GM23338 (cell line): Measurements from ENCODE around the gene IL19. TPM values are rescaled to one million over a fixed set of nuclear protein-coding genes. Genes with fewer than 3 reads are reported as not detected.

ENCODE experiments used
- ATAC-seq: fragments of 200-7000 bp; cut with Tn5 transposase; 3 replicates; pipeline ENCODE4 v1.9.1; 2020
- DNase-seq: peaks from one replicate; pipeline ENCODE4 v3.0.0-alpha.2; 2015; ENCODE audit warnings: low spot score
- H2AFZ ChIP-seq: fragments of 200-600 bp; sonication (generic); 2 replicates; pipeline ENCODE4 v1.8.0; 2016; ENCODE audit warnings: antibody characterized with exemption, mild to moderate bottlenecking, moderate library complexity
- H3F3A ChIP-seq: fragments of 200-600 bp; sonication (generic); replicated peaks from 2 replicates; pipeline ENCODE4 v1.8.0; 2017; ENCODE audit warnings: antibody characterized with exemption, mixed run types, low read depth
- H3K27ac ChIP-seq: fragments of 200-600 bp; sonication (generic); 2 replicates; pipeline ENCODE4 v1.6.1; 2016; ENCODE audit warnings: low read depth
- H3K27me3 ChIP-seq: fragments of 200-600 bp; sonication (generic); 2 replicates; pipeline ENCODE4 v1.8.0; 2016; ENCODE audit warnings: mild to moderate bottlenecking, mixed run types, moderate library complexity; ENCODE audit not compliant: insufficient read depth
- H3K36me3 ChIP-seq: fragments of 200-600 bp; sonication (generic); 2 replicates; pipeline ENCODE4 v1.8.0; 2016; ENCODE audit warnings: mild to moderate bottlenecking; ENCODE audit not compliant: insufficient read depth
- H3K4me1 ChIP-seq: fragments of 200-600 bp; sonication (generic); 2 replicates; pipeline ENCODE4 v1.8.0; 2016; ENCODE audit warnings: mild to moderate bottlenecking, moderate library complexity; ENCODE audit not compliant: insufficient read depth
- H3K4me2 ChIP-seq: fragments of 200-600 bp; sonication (generic); 2 replicates; pipeline ENCODE4 v1.7.1; 2017; ENCODE audit warnings: mixed run types
- H3K4me3 ChIP-seq: fragments of 200-600 bp; sonication (generic); 2 replicates; pipeline ENCODE4 v1.6.1; 2016; ENCODE audit warnings: mixed run types
- H3K79me2 ChIP-seq: fragments of 200-600 bp; sonication (generic); replicated peaks from 2 replicates; pipeline ENCODE4 v1.8.0; 2017; ENCODE audit warnings: mild to moderate bottlenecking; ENCODE audit not compliant: insufficient read depth
- H3K9me2 ChIP-seq: fragments of 200-600 bp; sonication (generic); 2 replicates; pipeline ENCODE4 v1.8.0; 2017; ENCODE audit not compliant: insufficient read depth
- H4K20me1 ChIP-seq: fragments of 200-600 bp; sonication (generic); replicated peaks from 2 replicates; pipeline ENCODE4 v1.8.0; 2017; ENCODE audit warnings: mild to moderate bottlenecking; ENCODE audit not compliant: insufficient read depth
- H3K27ac Mint-ChIP-seq: 2 replicates; pipeline ENCODE4 v1.8.0; 2020; ENCODE audit warnings: inconsistent platforms, mild to moderate bottlenecking, moderate library complexity, mixed read lengths
- H3K27me3 Mint-ChIP-seq: 3 replicates; pipeline ENCODE4 v1.8.0; 2022; ENCODE audit warnings: low read depth, mild to moderate bottlenecking, moderate library complexity, mixed read lengths, inconsistent platforms; ENCODE audit not compliant: insufficient read depth, poor library complexity
- H3K36me3 Mint-ChIP-seq: 3 replicates; pipeline ENCODE4 v1.8.0; 2021; ENCODE audit warnings: low read depth, mild to moderate bottlenecking, inconsistent platforms, moderate library complexity, mixed read lengths
- H3K4me1 Mint-ChIP-seq: 3 replicates; pipeline ENCODE4 v1.8.0; 2020; ENCODE audit warnings: mild to moderate bottlenecking, inconsistent platforms, mixed read lengths
- H3K4me3 Mint-ChIP-seq: 3 replicates; pipeline ENCODE4 v1.8.0; 2021; ENCODE audit warnings: moderate library complexity, mild to moderate bottlenecking, inconsistent platforms, mixed read lengths
- H3K9me3 Mint-ChIP-seq: 3 replicates; pipeline ENCODE4 v1.8.0; 2020; ENCODE audit warnings: moderate library complexity, mild to moderate bottlenecking, inconsistent platforms, mixed read lengths
- CREB1 ChIP-seq: fragments of 250-450 bp; sonication (Bioruptor Pico); IDR thresholded peaks from 2 replicates; pipeline ENCODE4 v1.5.0; 2020; ENCODE audit warnings: low read depth, mild to moderate bottlenecking, moderate library complexity
- CTCF ChIP-seq, 2 experiments: fragments of 200-600 bp in 1 of 2; sonication (generic) in 1 of 2; conservative IDR thresholded peaks; 2 replicates each; pipeline versions ENCODE4 v1.5.1 to v1.6.1; 2016 to 2017; ENCODE audit warnings: antibody characterized with exemption in 2 of 2, low read depth in 2 of 2, mild to moderate bottlenecking in 2 of 2, moderate library complexity in 1 of 2
- ETS1 ChIP-seq: IDR thresholded peaks from 2 replicates; pipeline ENCODE4 v1.6.1; 2016; ENCODE audit warnings: antibody characterized with exemption
- EZH2 ChIP-seq: fragments of 200-600 bp; sonication (generic); IDR thresholded peaks from one replicate; pipeline ENCODE4 v1.8.0; 2017; ENCODE audit warnings: antibody characterized with exemption, mild to moderate bottlenecking, low read depth; ENCODE audit not compliant: unreplicated experiment
- EZH2phosphoT487 ChIP-seq: fragments of 200-600 bp; sonication (generic); IDR thresholded peaks from one replicate; pipeline ENCODE4 v1.8.1; 2018; ENCODE audit warnings: antibody characterized with exemption; ENCODE audit not compliant: unreplicated experiment
- JUNB ChIP-seq: IDR thresholded peaks from one replicate; pipeline ENCODE4 v1.6.1; 2016; ENCODE audit warnings: antibody characterized with exemption; ENCODE audit not compliant: unreplicated experiment
- NANOG ChIP-seq: IDR thresholded peaks from 2 replicates; pipeline ENCODE4 v1.6.1; 2016; ENCODE audit warnings: antibody characterized with exemption, borderline replicate concordance
- POLR2AphosphoS5 ChIP-seq: IDR thresholded peaks from 2 replicates; pipeline ENCODE4 v1.6.1; 2016; ENCODE audit warnings: antibody characterized with exemption, low read depth
- REST ChIP-seq: IDR thresholded peaks from one replicate; pipeline ENCODE4 v1.6.1; 2018; ENCODE audit warnings: antibody characterized with exemption; ENCODE audit not compliant: unreplicated experiment
- STAT1 ChIP-seq: IDR thresholded peaks from one replicate; pipeline ENCODE4 v1.6.1; 2016; ENCODE audit warnings: antibody characterized with exemption; ENCODE audit not compliant: unreplicated experiment
- ZNF114 ChIP-seq: fragments of 250-450 bp; sonication (Bioruptor Pico); IDR thresholded peaks from 2 replicates; pipeline ENCODE4 v1.5.0; 2020; ENCODE audit warnings: mild to moderate bottlenecking, moderate library complexity
- ZNF331 ChIP-seq: fragments of 250-450 bp; sonication (Bioruptor Pico); IDR thresholded peaks from 2 replicates; pipeline ENCODE4 v1.5.0; 2020; ENCODE audit warnings: low read depth, mild to moderate bottlenecking, moderate library complexity
- ZNF462 ChIP-seq: fragments of 250-450 bp; sonication (Bioruptor Pico); IDR thresholded peaks from 2 replicates; pipeline ENCODE4 v1.5.0; 2020; ENCODE audit warnings: mild to moderate bottlenecking, moderate library complexity
- polyA plus RNA-seq: library from polyadenylated mRNA; unstranded; fragments of >200 nt; fragmentation: Nextera tagmentation; extraction: Ambion mirVana; gene quantifications from 2 replicates; pipeline ENCODE4 v1.2.1, GENCODE V29; 2016
- total RNA-seq: library from RNA; depleted of rRNA; stranded (reverse); fragments of >200 nt; shearing (Covaris generic); gene quantifications from 2 replicates; pipeline ENCODE4 v1.2.3, GENCODE V29; 2014

IL19 gene
- total and polyA plus RNA-seq, 2 experiments from 2014 or later, result not detected

GRCh38 chr1:206804156-206804737 lies 33.7 kb downstream of the IL19 start:
- Histone ChIP-seq H3K79me2 (no peaks in the 10 kb centered on the region), H3K4me3 (no peak overlapping the region), H3K36me3 (no peaks in the 10 kb centered on the region), H3K9me2 (no peaks in the 10 kb centered on the region), H3K4me2 (no peak overlapping the region), H3K4me1 (no peaks in the 10 kb centered on the region), H3K27me3 (no peaks in the 10 kb centered on the region), H3F3A (no peaks in the 10 kb centered on the region), H3K27ac (no peak overlapping the region), H2AFZ (no peak overlapping the region), H4K20me1 (no peaks in the 10 kb centered on the region)
- Mint-ChIP-seq H3K9me3 (no peaks in the 10 kb centered on the region), H3K4me1 (peaks cover 6% of the 10 kb centered on the region; the same call in 2 of the 3 replicates), H3K4me3 (no peak overlapping the region), H3K36me3 (no peaks in the 10 kb centered on the region), H3K27me3 (peaks cover 5% of the 10 kb centered on the region), H3K27ac (no peak overlapping the region)
- ATAC-seq (no peak), DNase-seq (no peak)
- no peak for TF ChIP-seq JUNB
- TF ChIP-seq NANOG, result no peak
- no peak for TF ChIP-seq ZNF462
- no peak for TF ChIP-seq CTCF (conservative IDR thresholded peaks at IDR 0.05; ENCODE audit: low read depth in 2 of 2)
- TF ChIP-seq ZNF114 (CRISPR knock-in tag), result no peak
- TF ChIP-seq ETS1, result no peak
- TF ChIP-seq CREB1 (CRISPR knock-in tag), result no peak
- TF ChIP-seq POLR2AphosphoS5, result no peak
- no peak for TF ChIP-seq REST
- TF ChIP-seq ZNF331 (CRISPR knock-in tag), result no peak
- no peak for TF ChIP-seq EZH2phosphoT487
- TF ChIP-seq EZH2, result no peak
- no peak for TF ChIP-seq STAT1
